Measurements from ENCODE around the gene KCNIP3. TPM values are rescaled to one million over a fixed set of nuclear protein-coding genes. Genes with fewer than 3 reads are reported as not detected.

Gene KCNIP3
- total and polyA plus RNA-seq, 9 of the 15 experiments (the other 6 are each of a cell fraction or from before 2014, with no cell fraction given): 0.04 TPM; not detected in 8

GRCh38 chr2:95345563-95346230 lies 48.5 kb downstream of the KCNIP3 start (continued):
- TF ChIP-seq ZBTB11 (CRISPR knock-in tag; IDR thresholded peaks at IDR 0.05) (no peak), ZNF174 (CRISPR knock-in tag; IDR thresholded peaks at IDR 0.05) (no peak), BDP1 (IDR thresholded peaks at IDR 0.05; ENCODE audit: insufficient read depth, insufficient read length) (no peak), ZNF224 (CRISPR knock-in tag; IDR thresholded peaks at IDR 0.05) (no peak), ZBTB5 (IDR thresholded peaks at IDR 0.05) (no peak), SIRT6 (IDR thresholded peaks at IDR 0.05; ENCODE audit: low read depth, low read length) (no peak), CREB1 (IDR thresholded peaks at IDR 0.05) (no peak), CREB1 (CRISPR knock-in tag; IDR thresholded peaks at IDR 0.05) (no peak), TFE3 (CRISPR knock-in tag; IDR thresholded peaks at IDR 0.05) (no peak), DEAF1 (CRISPR knock-in tag; IDR thresholded peaks at IDR 0.05) (no peak), CEBPB (tag; IDR thresholded peaks at IDR 0.05) (no peak), ZNF75A (CRISPR knock-in tag; IDR thresholded peaks at IDR 0.05) (no peak), RBFOX2 (IDR thresholded peaks at IDR 0.05; ENCODE audit: low read depth, low read length) (peak; percentile 52), TFAP4 (CRISPR knock-in tag; IDR thresholded peaks at IDR 0.05; ENCODE audit: borderline replicate concordance) (peak; percentile 39; the same call in 1 of the 2 replicates), IRF9 (tag; IDR thresholded peaks at IDR 0.05) (no peak), ZNF766 (CRISPR knock-in tag; conservative IDR thresholded peaks at IDR 0.05) (no peak), EGR1 (conservative IDR thresholded peaks at IDR 0.05) (no peak)

Measured in K562 (cell line).